Stimulated activated CD8-positive, alpha-beta memory T cell treated with anti-CD3 and anti-CD28 coated beads, Interleukin-12 subunit alpha, Interleukin-12 subunit beta, amount 100 ng/mL, for 24 hours (primary cell): ENCODE measurements around the gene UBE2S.

ENCODE experiments used
- DNase-seq: peaks from one replicate; pipeline ENCODE4 v3.0.0-alpha.2; 2020; ENCODE audit errors: extremely low read depth

The UBE2S gene

DNA sequence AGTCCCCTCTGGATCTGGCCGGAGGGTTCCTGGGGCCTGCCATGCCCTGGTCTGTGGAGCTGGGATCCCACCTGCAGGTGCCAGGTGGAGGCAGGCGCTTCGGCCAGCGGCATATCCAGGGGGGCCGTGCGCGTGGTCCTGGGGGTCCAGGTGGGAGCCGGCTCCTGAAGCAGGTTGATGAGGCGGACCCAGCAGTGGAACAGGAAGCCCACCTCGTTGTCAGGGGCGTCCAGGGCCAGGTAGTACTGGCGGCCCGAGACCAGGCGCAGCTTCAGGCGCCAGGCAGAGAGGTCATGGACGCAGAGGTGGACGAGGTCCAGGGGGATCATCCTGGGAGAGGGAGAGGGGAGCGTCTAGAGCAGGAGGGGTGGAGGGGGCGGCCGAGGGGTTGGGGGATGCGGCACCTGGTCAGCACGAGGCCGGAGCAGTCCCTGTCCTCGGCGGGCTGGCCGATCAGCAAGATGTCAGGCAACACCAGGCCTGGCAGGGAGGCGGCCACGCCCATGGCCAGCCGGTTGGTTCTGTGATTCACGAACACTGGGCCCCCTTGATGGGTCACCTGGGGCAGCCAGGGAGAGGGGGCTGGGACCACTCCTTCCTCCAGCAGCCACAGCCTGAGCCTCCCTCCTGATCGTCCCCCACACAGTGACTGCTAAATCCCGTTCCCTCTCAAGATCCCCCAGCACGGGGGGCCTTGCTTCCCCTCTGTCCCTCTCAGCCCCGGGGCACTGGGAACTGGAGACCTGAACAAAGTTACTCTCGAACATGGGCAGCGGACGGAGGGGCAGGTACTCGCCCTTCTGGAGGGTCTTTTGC lies 45.2 kb downstream of the UBE2S start:
- DNase-seq = no peak

DNA sequence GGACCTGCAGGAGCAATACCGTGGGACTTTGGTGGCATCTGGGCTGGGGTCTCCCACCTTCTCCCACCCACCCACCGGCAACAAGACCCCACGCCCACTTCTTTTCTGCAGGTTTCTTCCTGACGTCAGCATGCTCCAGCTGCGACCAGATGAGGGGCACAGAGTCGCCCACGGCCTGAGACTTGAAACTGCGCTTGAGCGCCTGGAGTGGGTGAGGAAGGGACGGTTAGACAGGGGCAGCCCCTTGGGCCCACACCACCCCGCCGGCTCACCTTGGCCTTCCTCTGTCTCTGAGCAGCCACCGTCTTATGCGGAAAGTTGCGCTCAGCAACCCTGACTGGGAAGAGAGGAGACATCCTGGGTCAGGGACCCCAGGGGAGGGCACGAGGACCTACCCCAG lies 46.7 kb downstream of the UBE2S start:
- DNase-seq = no peak

DNA sequence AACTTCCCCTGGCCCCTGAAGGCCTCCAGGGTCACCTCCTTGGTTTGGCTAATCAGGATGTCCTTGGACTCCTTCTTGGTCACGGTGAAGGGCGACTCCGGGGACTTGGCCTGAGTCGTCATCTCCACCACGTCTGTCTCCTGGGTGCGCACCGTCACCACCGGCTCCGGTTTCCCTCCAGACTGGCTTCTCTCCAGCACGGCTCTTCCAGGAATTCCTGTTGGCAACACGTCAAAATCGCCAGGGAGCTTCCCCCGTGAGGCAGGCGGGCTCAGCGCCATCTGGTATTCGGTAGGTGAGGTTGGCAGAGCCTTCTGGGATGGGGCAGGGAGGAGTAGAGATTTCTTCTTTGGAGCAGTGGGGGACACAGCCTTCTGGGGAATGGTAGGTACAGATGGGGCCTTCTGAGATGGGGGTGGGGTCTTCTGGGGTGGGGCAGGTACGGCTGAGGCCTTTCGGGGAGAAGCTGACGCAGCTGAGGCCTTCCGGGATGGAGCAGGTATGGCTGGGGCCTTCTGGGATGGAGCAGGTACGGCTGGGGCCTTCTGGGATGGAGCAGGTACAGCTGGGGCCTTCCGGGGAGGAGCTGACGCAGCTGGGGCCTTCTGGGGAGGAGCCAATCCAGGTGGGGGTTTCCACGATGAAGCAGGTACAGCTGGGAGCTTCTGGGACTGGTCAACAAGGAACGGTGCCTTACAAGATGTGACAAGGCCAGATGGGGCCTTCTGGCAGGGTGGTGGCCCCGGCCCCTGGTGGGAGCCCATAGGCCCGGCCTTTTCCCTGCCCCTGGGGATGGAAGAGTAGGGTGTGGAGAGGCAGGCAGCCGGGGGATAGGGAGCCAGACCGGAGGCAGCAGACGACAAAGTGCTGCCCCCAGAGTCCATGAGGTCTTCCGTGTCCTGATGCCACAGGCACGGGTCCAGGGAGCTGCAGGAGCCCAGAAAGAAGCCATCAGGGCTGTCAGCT lies 48.4 kb downstream of the UBE2S start:
- no peak for DNase-seq

DNA sequence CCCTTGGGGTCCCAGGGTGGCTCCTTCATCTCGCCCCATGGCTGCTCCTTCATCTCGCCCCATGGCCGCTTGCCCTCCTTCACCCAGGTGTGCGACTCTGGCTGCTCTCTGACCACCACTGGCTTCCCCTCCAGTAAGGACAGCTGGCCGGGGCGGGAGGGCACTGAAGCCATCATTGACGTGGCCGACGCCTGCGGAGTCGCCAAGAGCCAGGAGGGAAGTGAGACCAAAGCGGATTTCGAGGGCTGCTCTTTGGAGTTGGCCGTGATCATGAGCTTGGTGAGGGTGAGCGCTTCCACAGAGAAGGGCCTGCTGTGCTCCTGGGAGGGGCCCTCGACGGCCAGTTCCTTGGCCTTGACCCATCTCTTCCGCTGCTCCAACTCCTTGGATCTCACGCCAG lies 49.1 kb downstream of the UBE2S start:
- no peak for DNase-seq

DNA sequence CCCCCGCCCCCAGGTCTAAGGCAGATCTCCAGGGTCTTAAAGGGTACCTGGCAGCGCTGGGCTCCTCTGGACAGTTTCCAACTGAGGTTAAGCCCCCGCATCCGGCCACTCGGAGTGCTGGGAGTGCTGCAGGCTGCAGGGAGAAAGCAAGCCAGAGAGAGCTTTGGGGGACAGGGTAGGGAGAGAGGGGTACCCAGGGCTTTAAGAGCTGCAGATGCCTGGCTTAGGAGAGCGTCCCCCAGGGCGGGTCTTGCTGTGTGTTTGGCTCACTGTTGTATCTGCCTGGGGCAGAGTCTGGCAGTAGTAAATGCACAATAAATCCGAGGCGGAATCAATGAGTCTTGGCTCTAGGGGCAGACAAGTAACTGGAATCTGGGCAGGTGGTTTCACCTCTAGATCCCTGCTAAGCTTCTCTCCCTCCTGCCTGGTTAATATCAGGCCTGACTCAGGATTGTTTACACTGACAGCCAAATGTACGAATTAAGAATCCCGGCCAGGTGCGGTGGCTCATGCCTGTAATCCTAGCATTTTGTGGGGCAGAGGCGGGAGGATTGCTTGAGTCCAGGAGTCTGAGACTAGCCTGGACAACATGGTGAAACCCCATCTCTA lies 52.3 kb downstream of the UBE2S start:
- no peak for DNase-seq

DNA sequence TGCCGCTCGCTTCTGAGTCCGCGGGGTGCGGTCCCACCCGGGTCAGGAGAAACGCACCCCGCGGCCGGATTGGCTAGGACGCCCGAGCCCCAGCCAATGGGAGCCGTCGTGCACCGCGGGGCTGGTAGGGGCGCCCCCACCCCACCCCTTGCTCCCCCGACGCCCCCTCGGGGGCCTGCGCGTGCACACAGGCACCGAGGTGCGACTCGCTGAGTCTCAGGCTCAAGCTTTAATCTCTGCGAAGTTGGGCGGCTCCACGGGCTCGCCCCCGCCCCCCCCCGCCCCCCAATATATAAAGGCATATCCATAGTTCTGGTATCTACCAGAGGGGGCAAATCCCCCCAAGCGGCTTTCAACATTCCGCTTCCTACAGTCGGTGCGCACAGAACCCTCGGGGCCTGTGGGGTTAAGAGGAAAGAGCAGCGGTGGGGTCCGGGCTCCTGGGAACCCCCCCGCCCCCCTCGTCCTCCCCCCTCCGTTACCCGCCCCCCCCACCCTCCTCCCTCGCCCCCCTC lies 52.8 kb downstream of the UBE2S start, which contains the start of gene COX6B2:
COX6B2 (minus strand) TSS at position 22 of the 515 bp plus-strand sequence. CDS start 198 bp downstream, outside the sequence.
- no peak for DNase-seq

DNA sequence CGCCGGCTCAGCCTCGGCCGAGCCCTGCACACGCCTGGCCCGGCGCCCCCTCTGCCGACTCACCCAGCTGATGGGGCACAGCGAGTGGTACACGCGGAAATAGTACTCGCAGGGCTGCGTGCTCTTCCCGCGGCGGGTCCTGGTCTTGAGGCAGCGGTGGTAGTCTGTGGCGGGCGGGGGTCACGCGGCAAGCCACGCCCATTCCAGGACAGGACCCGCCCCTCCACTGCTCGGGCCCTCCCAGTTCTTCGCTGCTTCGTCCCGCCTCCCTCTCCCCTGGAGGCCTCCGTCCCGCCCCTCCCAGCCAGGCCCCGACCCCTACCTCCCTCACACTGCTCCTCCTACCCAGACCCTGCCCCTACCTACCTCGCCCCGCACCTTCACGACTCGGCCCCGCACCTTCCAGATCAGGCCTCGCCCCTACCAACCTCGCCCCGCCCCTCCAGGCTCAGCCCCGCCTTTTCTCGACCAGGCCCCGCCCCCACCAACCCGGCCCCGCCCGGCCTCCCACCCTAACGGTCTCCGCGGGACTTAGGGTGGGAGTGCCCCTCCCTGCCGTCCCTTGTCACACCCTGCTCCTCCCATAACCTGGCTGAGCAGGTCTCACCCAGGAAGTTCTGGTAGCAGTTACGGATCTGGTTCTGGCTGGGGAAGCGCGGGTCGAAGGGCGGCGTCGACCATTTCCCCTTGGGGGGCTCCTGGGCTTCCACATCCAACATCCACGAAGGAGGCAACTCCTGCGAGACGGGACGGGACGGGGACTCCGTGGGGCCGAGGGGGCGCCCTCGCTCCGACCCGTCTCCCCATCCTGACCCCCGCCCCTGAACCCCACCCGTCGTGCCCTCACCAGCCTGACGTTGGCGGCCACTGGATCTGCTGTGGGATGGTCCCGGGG lies 53.5 kb downstream of the UBE2S start:
- no peak for DNase-seq

DNA sequence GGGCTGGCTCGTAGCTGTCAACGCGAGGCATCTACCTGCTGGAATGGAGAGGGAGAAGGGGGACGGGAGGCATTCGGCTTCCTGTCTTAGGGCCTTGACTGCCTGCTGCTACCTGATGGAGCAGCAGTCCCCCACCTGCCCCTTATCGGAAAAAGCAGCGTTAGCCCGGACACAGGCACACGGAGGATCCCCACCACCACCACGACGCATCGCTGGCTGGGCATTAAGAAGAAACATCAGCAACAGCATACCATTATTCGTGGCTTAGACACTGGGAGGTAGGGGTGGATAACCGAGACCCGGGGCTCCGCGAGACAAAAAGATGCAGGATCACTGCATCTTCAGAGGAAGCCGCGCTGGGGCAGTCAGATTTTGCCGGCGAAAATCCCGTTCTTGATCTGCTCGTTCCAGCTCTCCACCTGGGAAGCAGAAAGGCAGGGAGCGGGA lies 54.2 kb downstream of the UBE2S start:
- DNase-seq = no peak

DNA sequence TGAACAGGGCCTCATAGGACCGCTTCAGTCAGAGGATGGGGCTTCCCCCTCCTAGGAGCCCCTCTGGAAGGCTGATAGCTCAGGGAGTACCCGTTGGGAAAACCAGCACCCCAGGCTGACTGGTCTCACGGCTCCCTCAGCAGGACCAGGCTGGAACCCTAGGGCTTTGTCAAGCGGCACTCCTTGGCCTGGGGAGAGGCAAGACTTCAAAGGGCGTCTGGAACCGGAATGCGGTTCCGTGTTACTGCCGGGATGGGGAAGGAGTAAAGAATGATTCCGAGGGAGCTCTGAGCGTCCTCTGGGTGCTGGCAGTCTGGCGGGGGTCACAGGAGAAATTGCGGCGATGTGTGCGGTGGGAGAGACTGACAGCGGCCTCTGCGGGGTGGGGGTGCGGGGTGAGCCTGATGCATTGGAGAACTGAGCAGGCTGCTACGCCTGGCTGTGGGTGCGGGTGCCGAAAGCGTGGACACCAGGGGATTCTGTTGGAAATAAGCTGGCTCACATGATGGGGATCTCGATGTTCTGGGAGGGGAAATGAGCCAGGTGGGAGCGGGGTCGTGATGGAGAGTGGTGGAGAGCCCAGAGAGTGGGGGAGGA lies 54.9 kb downstream of the UBE2S start:
- DNase-seq = no peak

DNA sequence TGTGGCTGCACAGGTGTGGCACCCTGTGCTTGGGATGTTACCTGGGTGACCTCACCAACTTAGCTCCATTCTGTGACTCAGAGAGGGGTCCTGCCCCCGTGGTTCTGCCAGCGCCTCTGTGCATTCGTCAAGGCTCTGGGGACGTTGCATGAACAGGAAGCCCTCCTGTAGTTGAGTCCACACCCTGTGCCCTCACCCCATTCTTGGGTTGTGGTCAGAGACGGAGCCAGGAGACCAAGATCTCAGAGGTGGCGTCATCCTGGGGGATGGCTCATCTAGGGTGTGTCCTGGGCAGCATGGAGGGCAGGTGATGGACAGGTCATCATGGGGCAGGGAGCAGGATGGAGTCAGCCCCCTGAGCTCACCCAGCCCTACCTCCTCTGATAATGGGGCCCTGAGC lies 55.5 kb downstream of the UBE2S start:
- no peak for DNase-seq

DNA sequence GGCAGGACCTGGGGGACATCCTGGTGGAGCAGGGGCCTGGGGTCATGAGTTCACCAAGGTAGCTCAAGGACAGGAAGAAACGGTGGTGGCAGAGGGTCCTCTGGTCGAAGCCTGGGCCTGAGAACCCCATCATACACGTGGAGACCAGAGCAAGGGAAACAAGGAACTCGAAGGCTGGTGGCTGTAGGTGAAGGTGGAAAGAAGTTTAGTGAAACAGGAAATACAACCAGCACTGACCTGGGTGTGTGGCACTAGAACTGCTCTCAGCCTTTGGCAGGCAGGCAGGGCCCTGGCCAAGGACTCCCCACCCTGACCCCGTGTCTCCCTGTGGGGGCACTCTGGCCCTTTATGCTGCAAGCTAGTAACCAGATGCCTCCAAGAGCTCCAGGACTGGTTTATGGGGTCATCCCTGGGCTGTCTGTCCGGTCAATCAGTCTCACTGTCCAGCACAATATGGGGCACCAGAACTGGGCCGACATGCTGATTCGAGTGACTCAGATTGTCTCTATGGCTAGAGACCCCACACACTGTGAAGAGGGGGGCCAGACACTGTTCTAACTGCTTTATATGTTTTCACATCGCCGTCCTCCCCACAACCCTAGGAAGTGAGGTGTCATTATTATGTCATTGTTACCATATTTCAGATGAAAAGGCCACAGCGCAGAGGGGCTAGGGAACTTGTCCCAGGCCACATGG lies 56.8 kb downstream of the UBE2S start:
- DNase-seq = no peak
